ENCODE results near the gene OR6B1.

- TF ChIP-seq CTCF (conservative IDR thresholded peaks at IDR 0.05): no peak
- TF ChIP-seq ZFX (IDR thresholded peaks at IDR 0.05): no peak
Observed at GRCh38 chr7:144032985-144033709, 33.0 kb downstream of the OR6B1 start.
